ENCODE results near the gene CSTPP1. TPM values are rescaled to one million over a fixed set of nuclear protein-coding genes. Genes with fewer than 3 reads are reported as not detected.

CSTPP1 gene
- total and polyA plus RNA-seq, 2 of the 8 experiments (the other 6 are each of a cell fraction or from before 2014, with no cell fraction given), result 24.2 to 28.7 TPM

GRCh38 chr11:46899501-46900025 lies 37.0 kb upstream of the CSTPP1 start:
- ChIA-PET POLR2A (ENCODE audit: partially characterized antibody) (interaction anchor here (1.5 kb wide), 1 partner anchor 35 kb away, joined by 3 read pairs; no protein-coding TSS in a partner anchor), CTCF (ENCODE audit: partially characterized antibody) (interaction anchor here (0.6 to 7.5 kb wide), 7 partner anchors 10 to 261 kb away, joined by 3 to 44 read pairs (median 5); no protein-coding TSS in a partner anchor)
- Histone ChIP-seq H2AFZ (ENCODE audit: low read length) (no peak overlapping the region), H4K20me1 (replicated peaks in 1 of 2; ENCODE audit: control insufficient read depth in 1 of 2, insufficient read depth in 2 of 2, low read length in 2 of 2) (peaks cover 0 to 4% of the 10 kb centered on the region in 2 experiments), H3K4me2 (ENCODE audit: insufficient read depth in 1 of 2, low read depth in 2 of 2, low read length in 2 of 2) (no peak overlapping the region), H3K27ac (ENCODE audit: low read depth, low read length) (no peak overlapping the region), H3K23me2 (ENCODE audit: low read depth, low read length) (no peaks in the 10 kb centered on the region), H3K4me1 (replicated peaks in 1 of 4; ENCODE audit: control insufficient read depth in 3 of 4, insufficient read depth in 4 of 4, low read length in 3 of 4) (peaks cover 4 to 11% (median 9%) of the 10 kb centered on the region in 4 experiments), H2BK15ac (ENCODE audit: low read length) (no peak overlapping the region), H3K79me1 (ENCODE audit: low read depth, low read length) (0 out of 2 replicates have a peak, but pooled peaks cover 3% of the 10 kb centered on the region), H3K14ac (ENCODE audit: insufficient read length) (no peak overlapping the region), H4K5ac (ENCODE audit: insufficient read length, low read depth, low read length) (no peak overlapping the region), H3K79me2 (ENCODE audit: control insufficient read depth in 1 of 2, insufficient read depth in 2 of 2, low read length in 2 of 2) (no peaks in the 10 kb centered on the region), H3K18ac (ENCODE audit: extremely low read depth, low read length) (no peak overlapping the region), H2BK12ac (ENCODE audit: low read depth, low read length) (no peak overlapping the region), H3K27me3 (replicated peaks in 1 of 4; ENCODE audit: control insufficient read depth in 3 of 4, extremely low read depth in 1 of 4, insufficient read depth in 3 of 4, low read length in 3 of 4) (no peaks in the 10 kb centered on the region), H2AK5ac (ENCODE audit: low read depth, low read length) (no peak overlapping the region), H3K4ac (replicated peaks; ENCODE audit: insufficient read length, low read depth, low read length) (no peak overlapping the region), H4K8ac (ENCODE audit: extremely low read depth, insufficient read depth, low read length) (no peak overlapping the region), H3K23ac (ENCODE audit: insufficient read length) (no peak overlapping the region), H3K4me3 (ENCODE audit: extremely low read depth in 1 of 4, insufficient read depth in 2 of 4, low read depth in 3 of 4, low read length in 4 of 4) (no peak overlapping the region), H3K36me3 (ENCODE audit: control insufficient read depth in 2 of 4, insufficient read depth in 4 of 4, low read length in 3 of 4) (peaks cover 2 to 17% (median 13%) of the 10 kb centered on the region in 4 experiments; a peak in 6 of 8 replicates), H3K56ac (replicated peaks; ENCODE audit: insufficient read length, low read depth, low read length) (no peak overlapping the region), H2BK120ac (replicated peaks; ENCODE audit: low read depth, low read length) (no peak overlapping the region), H3K9ac (replicated peaks in 1 of 4; ENCODE audit: extremely low read depth in 1 of 4, low read depth in 3 of 4, low read length in 3 of 4) (no peak overlapping the region), H2BK20ac (ENCODE audit: low read length) (no peak overlapping the region), H4K91ac (replicated peaks; ENCODE audit: insufficient read length, low read length) (peak overlapping the region; percentile 64), H3K9me3 (ENCODE audit: insufficient read depth in 2 of 2, low read depth in 1 of 2, low read length in 1 of 2) (peaks cover 4 to 8% of the 10 kb centered on the region in 2 experiments; a peak in 2 of 4 replicates), H2BK5ac (ENCODE audit: low read depth, low read length) (no peak overlapping the region; the same call in 1 of the 2 replicates)
- no peak for FAIRE-seq
- no peak for DNase-seq (ENCODE audit: low read depth in 1 of 2, low spot score in 2 of 2)
- WGBS, 2 experiments (ENCODE audit: extremely low coverage in 1 of 2, insufficient coverage in 1 of 2, insufficient read length in 1 of 2, insufficient replicate concordance in 2 of 2, low coverage in 1 of 2, low lambda C conversion rate in 2 of 2, missing lambda C conversion rate in 1 of 2), result 91% methylated on average over 13 of the region's 13 CpGs; no CpG with 5 or more reads in 1 of the 2 experiments
- TF ChIP-seq YY1 (IDR thresholded peaks at IDR 0.05; ENCODE audit: low read depth, low read length) (no peak), MAFK (IDR thresholded peaks at IDR 0.05; ENCODE audit: low read depth, low read length) (no peak), POU5F1 (IDR thresholded peaks at IDR 0.05; ENCODE audit: low read depth, low read length) (no peak), PHF8 (conservative IDR thresholded peaks at IDR 0.05; ENCODE audit: low read depth, low read length) (no peak), SRF (IDR thresholded peaks at IDR 0.05; ENCODE audit: low read depth, low read length) (no peak), TBP (IDR thresholded peaks at IDR 0.05; ENCODE audit: low read depth, low read length) (no peak), NRF1 (IDR thresholded peaks at IDR 0.05; ENCODE audit: low read depth, low read length) (no peak), RAD21 (IDR thresholded peaks at IDR 0.05 in 1 of 2, conservative IDR thresholded peaks at IDR 0.05 in 1 of 2; ENCODE audit: low read depth in 2 of 2, low read length in 2 of 2) (no peak), RFX5 (IDR thresholded peaks at IDR 0.05; ENCODE audit: borderline replicate concordance, low read depth, low read length) (no peak), KDM4A (IDR thresholded peaks at IDR 0.05; ENCODE audit: low read depth, low read length, severe bottlenecking) (no peak), E2F6 (IDR thresholded peaks at IDR 0.05) (no peak), TAF1 (IDR thresholded peaks at IDR 0.05; ENCODE audit: low read depth, low read length) (no peak), ZNF274 (IDR thresholded peaks at IDR 0.05; ENCODE audit: borderline replicate concordance, extremely low read depth, low read length) (no peak)
